ENCODE results near the gene AHNAK. TPM values are rescaled to one million over a fixed set of nuclear protein-coding genes. Genes with fewer than 3 reads are reported as not detected.

The AHNAK gene
- total RNA-seq, 2 donors from 2014 or later: 458 to 631 TPM

DNA sequence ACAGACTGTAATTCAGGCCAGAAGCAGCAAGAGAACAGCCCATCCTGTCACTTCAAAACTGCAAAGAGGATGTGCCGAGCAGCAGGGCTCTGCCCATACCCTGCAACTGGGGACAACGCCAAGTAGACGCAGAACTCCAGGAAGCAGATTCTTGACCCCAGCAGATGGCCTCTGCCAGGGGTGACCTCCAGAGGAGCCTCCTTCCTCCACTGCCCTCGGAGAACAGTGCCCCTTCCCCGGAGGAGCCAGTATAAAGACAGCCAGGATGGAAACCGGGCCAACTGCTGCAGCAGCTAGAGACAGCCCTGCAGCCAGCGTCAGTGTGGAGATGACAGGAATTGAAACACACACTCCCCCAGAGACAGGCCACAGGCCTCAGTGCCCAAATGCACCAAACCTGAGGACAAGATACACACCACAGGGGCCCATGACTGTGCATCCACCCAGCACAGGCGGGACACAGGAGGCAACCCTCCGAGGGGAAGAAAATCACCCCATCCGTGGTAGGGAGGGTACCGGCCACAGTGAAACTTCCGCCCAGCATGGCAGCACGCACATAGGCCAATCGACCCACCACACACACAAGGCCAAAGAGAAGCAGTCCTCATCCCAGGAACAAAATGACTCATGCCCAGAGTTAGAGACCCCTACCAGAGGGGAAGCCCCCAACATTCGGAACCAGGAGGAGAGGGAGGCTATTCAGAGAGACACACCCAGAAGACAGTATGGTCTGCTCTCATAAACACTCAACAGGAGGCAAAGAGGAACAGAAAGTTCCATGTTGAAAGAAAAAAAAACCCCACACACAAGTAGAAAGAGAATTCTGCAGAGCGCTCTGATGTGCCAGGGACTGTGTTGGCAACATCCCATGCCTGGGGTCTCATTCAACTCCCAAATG is 5.6 kb downstream of the AHNAK start:
- H3K36me3 ChIP-seq: peaks cover under 1% of the 10 kb centered on the region
- intact Hi-C loops (cut with DNase I): loop anchor here (5.0 kb wide), 2 partner anchors 44 to 119 kb away; no protein-coding TSS in a partner anchor
- peak overlapping the region; percentile 96 for H3K27ac ChIP-seq
- peak overlapping the region; percentile 67 for H3K4me3 ChIP-seq
- no peaks in the 10 kb centered on the region for H3K27me3 ChIP-seq
- TF ChIP-seq, protein P1, sequence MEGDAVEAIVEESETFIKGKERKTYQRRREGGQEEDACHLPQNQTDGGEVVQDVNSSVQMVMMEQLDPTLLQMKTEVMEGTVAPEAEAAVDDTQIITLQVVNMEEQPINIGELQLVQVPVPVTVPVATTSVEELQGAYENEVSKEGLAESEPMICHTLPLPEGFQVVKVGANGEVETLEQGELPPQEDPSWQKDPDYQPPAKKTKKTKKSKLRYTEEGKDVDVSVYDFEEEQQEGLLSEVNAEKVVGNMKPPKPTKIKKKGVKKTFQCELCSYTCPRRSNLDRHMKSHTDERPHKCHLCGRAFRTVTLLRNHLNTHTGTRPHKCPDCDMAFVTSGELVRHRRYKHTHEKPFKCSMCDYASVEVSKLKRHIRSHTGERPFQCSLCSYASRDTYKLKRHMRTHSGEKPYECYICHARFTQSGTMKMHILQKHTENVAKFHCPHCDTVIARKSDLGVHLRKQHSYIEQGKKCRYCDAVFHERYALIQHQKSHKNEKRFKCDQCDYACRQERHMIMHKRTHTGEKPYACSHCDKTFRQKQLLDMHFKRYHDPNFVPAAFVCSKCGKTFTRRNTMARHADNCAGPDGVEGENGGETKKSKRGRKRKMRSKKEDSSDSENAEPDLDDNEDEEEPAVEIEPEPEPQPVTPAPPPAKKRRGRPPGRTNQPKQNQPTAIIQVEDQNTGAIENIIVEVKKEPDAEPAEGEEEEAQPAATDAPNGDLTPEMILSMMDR (IDR thresholded peaks at IDR 0.05): no peak
- peak overlapping the region; percentile 45 to 99 for H3K9ac ChIP-seq (ENCODE audit: low read depth in 2 of 2, low read length in 2 of 2)
- H3K9me3 ChIP-seq: no peaks in the 10 kb centered on the region
- H3K4me1 ChIP-seq: peaks cover 63% of the 10 kb centered on the region
- DNase-seq: peak; percentile 67

DNA sequence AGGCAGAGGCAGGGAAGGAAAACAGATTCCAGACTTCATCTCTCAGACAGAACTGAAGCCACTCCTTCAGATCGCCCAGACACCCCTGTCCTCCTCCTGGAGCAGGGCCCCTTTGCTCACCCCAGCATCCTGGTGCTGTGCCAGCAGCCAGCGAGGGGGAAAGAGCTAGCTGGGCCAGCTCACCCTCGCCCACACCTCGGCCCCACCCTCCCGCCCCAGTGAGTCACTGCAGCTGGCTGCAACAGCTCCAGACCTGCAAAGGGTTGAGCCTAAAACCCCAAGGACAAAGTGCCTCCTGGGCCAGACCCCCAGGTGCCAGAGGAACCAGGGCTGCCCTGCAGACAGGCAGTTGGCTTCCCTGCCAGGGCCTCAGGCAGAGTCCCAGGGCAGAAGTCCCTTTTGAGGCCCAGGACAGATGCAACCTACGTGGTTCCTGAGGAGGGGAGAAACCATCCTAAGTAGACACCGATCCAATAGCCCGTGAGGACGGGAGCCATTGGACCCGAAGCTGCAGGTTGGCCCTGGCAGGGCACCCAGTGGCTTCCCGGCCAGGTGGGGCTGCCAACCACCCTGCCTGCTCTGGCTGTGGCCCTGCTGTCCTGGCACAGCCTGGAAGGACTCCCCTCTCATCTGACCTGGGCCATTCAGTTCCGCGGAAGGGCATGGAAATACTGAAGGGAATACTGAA is 7.2 kb downstream of the AHNAK start:
- peak overlapping the region; percentile 0 for H3K4me3 ChIP-seq

DNA sequence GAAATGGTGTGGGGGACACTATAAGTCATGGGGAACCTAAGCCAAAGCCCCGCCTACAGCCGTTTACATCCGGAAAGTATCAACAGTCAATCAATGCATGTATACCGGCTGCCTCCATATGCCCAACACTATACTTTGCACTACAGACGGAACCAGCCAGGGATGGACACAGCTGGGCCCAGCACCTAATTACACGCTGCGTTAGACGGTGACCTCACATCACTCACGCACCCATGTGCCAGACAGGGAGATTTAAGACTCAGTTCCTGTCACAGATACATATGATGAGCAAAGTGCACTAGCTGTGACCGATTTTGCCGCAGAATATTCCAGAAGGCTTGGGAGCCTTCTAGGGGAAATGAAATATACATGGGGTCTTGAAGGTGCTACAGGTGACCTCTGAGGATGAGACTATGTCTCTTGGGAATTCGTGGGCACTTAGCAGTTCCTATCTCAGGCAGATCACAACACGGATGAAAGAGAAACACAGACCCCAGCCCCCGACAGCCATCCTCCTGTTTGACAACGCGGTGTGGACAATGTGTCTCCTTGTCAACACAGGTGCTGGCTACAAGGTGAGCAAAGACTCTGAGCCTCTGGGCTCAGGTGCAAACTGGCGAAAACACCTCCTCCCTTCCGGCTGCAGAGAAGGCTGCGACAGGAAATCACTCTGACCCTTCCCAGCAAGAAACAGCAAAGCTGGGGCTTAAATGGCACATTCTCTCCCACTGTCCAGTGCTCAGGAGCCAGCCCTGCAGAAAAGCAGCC is 8.0 kb downstream of the AHNAK start:
- H3K4me1 ChIP-seq: peaks cover 56% of the 10 kb centered on the region
- intact Hi-C loops (cut with DNase I): no loop called here
- peak overlapping the region; percentile 0 for H3K4me3 ChIP-seq
- peak overlapping the region; percentile 96 for H3K27ac ChIP-seq
- H3K27me3 ChIP-seq: no peaks in the 10 kb centered on the region
- peaks cover 21% of the 10 kb centered on the region for H3K36me3 ChIP-seq
- peak overlapping the region; percentile 40 to 80 for H3K9ac ChIP-seq (ENCODE audit: low read depth in 2 of 2, low read length in 2 of 2)
- DNase-seq: peak; percentile 50
- TF ChIP-seq, protein P1 (IDR thresholded peaks at IDR 0.05): no peak
- H3K9me3 ChIP-seq: no peaks in the 10 kb centered on the region

More for the DNA sequence above, 7.2 kb downstream of the AHNAK start:
- DNase-seq: peak; percentile 85
- peak overlapping the region; percentile 15 to 80 for H3K9ac ChIP-seq (ENCODE audit: low read depth in 2 of 2, low read length in 2 of 2)
- TF ChIP-seq, protein P1 (IDR thresholded peaks at IDR 0.05): no peak
- intact Hi-C loops (cut with DNase I): no loop called here
- peak overlapping the region; percentile 96 for H3K27ac ChIP-seq
- H3K27me3 ChIP-seq: no peaks in the 10 kb centered on the region
- H3K4me1 ChIP-seq: peaks cover 62% of the 10 kb centered on the region
- H3K36me3 ChIP-seq: peaks cover 14% of the 10 kb centered on the region
- no peaks in the 10 kb centered on the region for H3K9me3 ChIP-seq

DNA sequence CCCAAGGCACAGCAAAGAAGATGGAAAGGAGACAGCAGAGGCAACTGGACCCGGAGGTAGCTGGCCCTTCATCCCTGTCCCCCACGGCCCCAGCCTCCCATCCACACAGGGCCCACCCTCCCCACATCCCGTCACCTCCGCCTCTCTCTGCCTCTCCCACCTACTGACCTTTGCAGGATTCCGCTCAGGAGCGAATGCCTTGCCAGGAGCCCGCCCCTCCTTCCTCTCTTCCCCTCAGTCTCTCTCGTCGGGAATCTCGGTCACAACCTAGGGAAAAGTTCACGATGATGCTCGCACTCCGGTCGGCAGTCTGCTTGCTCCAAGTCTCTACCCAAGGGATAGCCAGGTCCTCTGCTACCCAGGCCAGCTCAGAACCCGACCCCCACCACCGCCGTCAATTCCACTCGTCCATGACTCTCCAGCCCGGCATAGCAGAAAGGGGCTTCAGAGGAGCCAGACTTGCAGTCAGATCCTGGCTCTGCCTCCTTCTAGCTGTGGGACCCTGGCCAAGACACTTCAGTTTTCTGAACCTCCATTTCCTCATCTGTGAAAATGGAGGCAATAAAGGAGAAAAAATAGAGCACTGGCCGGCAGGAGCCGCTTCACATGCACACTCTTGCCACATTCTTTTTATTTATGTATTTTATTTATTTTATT is 10.2 kb downstream of the AHNAK start:
- no peaks in the 10 kb centered on the region for H3K27me3 ChIP-seq
- H3K9me3 ChIP-seq: no peaks in the 10 kb centered on the region
- TF ChIP-seq, protein P1 (IDR thresholded peaks at IDR 0.05): no peak
- H3K27ac ChIP-seq: no peak overlapping the region
- no peak overlapping the region for H3K4me3 ChIP-seq
- peaks cover 37% of the 10 kb centered on the region for H3K4me1 ChIP-seq
- peaks cover 41% of the 10 kb centered on the region for H3K36me3 ChIP-seq
- DNase-seq: no peak
- H3K9ac ChIP-seq (ENCODE audit: low read depth in 2 of 2, low read length in 2 of 2): no peak overlapping the region
- intact Hi-C loops (cut with DNase I): no loop called here
